Fibroblast of mammary gland (primary cell): ENCODE data around the gene PTGR1.
"Not testable (repeated sequence)": the region's sequence is repeated elsewhere in the genome, so short reads cannot be mapped to it uniquely, and the experiment has no call there.

Source experiments
- DNase-seq: peaks from one replicate; pipeline ENCODE4 v3.0.0-alpha.2; 2010; ENCODE audit warnings: low read depth
- H3K4me3 ChIP-seq: 2 replicates; pipeline ENCODE4 v1.5.1; 2011; ENCODE audit warnings: low read depth, mild to moderate bottlenecking, low read length, moderate library complexity; ENCODE audit not compliant: control insufficient read depth
- TF ChIP-seq, protein P1 (sequence below): conservative IDR thresholded peaks from 2 replicates; pipeline ENCODE4 v1.5.1; 2011; ENCODE audit warnings: low read depth, low read length, inconsistent platforms; ENCODE audit not compliant: control insufficient read depth, insufficient read depth

PTGR1 gene

DNA sequence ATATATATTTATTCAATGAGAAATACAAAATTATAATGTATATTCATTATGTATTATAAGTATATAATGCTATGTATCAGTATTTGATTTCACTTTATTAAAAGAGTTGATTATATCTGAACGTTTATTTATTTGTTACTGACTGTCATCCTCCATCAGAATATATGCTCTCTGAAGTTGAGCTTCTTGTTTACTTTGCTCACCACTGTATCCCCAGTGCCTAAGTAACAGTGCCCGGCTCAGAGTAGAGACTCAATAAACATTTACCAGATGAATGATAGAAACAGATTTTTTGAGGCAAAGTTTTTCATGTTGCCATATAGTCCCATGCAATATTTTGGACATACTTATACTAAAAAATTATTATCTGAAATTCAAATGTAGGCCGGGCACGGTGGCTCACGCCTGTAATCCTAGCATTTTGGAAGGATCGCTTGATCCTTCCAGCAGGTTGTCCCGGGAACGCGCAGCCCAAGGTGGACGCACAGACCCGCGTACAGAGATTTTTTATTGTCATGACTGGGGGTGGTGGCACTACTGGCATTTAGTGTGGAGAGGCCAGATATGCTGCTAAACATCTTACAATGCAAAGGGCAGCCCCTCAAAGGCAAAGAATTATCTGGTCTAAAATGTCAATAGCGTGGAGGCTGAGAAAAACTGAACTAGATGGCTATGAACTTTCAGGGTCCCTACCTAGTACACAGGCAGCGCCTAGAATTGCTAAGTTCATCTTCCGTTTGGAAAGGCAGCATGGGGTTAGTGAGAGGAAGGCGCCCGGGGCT lies 30.9 kb upstream of the PTGR1 start:
- peak overlapping the region; percentile 73 for H3K4me3 ChIP-seq
- TF ChIP-seq, protein P1, sequence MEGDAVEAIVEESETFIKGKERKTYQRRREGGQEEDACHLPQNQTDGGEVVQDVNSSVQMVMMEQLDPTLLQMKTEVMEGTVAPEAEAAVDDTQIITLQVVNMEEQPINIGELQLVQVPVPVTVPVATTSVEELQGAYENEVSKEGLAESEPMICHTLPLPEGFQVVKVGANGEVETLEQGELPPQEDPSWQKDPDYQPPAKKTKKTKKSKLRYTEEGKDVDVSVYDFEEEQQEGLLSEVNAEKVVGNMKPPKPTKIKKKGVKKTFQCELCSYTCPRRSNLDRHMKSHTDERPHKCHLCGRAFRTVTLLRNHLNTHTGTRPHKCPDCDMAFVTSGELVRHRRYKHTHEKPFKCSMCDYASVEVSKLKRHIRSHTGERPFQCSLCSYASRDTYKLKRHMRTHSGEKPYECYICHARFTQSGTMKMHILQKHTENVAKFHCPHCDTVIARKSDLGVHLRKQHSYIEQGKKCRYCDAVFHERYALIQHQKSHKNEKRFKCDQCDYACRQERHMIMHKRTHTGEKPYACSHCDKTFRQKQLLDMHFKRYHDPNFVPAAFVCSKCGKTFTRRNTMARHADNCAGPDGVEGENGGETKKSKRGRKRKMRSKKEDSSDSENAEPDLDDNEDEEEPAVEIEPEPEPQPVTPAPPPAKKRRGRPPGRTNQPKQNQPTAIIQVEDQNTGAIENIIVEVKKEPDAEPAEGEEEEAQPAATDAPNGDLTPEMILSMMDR = no peak
- no peak for DNase-seq

DNA sequence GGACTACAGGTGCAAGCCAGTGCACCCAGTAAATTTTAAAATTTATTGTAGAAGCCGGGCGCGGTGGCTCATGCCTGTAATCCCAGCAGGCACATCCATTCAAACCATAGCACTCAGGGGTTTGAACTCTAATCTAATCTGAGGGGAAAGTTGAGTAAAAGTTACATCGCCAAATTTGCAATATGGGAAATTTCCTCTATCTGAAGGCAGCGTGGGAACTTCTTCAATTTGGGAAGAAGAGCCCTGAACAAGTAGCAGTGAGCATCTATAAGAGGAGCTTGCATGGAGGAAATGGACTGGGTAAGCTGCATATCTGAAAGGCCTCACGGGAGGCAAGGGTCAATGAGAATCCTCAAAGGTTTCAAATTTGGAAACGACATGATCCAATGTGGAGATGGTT lies 29.0 kb upstream of the PTGR1 start:
- TF ChIP-seq, protein P1 = no peak
- no peak for DNase-seq

GRCh38 chr9:111627260-111627963 lies 28.0 kb upstream of the PTGR1 start:
- no peak for DNase-seq

More for the DNA sequence above, 29.0 kb upstream of the PTGR1 start:
- H3K4me3 ChIP-seq = no peak overlapping the region

DNA sequence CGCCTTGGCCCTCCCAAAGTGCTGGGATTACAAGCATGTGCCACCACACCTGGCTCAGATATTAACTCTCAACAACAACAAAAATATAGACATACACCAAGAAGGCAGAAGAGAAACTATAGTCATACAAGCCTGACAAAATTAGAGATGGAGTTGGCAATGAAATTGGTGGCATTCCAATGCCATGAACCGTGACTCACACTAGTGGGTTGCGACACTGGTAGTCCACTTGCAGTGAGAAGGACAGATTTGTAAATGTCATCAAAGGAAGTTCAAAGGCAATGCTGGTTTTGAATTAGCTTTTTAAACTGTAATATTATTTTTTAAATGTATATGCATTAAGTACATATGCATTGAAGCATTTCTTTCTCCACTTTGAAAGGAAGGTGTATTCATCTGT lies 23.2 kb upstream of the PTGR1 start:
- TF ChIP-seq, protein P1 = no peak
- DNase-seq = peak; percentile 90
- H3K4me3 ChIP-seq = no peak overlapping the region

More at GRCh38 chr9:111627260-111627963, 28.0 kb upstream of the PTGR1 start:
- H3K4me3 ChIP-seq = no peak overlapping the region
- TF ChIP-seq, protein P1 = no peak

DNA sequence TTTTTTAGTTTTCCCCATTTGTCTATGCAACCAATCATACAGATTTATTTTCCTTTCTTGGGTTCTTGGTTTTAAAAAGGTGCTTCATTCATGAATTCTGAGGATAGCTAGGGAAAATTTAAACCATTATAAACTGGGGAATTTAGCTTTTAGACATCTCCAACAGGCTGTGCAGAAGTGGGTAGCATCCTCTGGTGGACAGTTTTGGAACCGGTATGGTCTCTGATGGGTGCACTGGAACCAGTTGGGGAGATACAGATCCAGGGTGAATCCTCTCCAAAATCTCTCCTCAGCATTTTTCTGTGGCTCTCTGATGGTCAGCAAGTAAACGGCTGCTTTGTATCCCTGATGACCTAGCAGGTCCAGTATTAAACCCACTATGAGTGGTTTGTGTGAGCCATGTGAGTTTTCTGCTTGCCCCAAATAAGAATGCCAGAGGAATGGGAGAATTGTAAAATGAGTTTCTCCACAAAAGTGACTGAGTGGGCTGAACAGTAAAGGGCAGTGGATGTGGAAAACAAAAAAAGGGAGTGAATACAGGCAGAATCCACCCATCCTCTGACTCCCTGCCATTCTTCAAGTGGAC lies 22.5 kb upstream of the PTGR1 start:
- TF ChIP-seq, protein P1 = peak; percentile 98
- DNase-seq = peak; percentile 59
- no peak overlapping the region for H3K4me3 ChIP-seq

GRCh38 chr9:111617349-111617748 lies 17.9 kb upstream of the PTGR1 start:
- DNase-seq, H3K4me3 ChIP-seq: not testable (repeated sequence)

- no peak for DNase-seq
- H3K4me3 ChIP-seq = no peak overlapping the region
- TF ChIP-seq, protein P1 = no peak
Observed at GRCh38 chr9:111615928-111616327, 16.5 kb upstream of the PTGR1 start.
